ENCODE measurements around the gene ALPK3. TPM values are rescaled to one million over a fixed set of nuclear protein-coding genes. Genes with fewer than 3 reads are reported as not detected.

Gene ALPK3
- total RNA-seq, 1 donor from 2014 or later = 94.2 TPM

GRCh38 chr15:84883466-84883865 is 66.3 kb downstream of the ALPK3 start:
- Mint-ChIP-seq H3K27ac (ENCODE audit: unreplicated experiment) (no peak overlapping the region), H3K36me3 (ENCODE audit: low read depth, unreplicated experiment) (no peaks in the 10 kb centered on the region), H3K4me1 (ENCODE audit: unreplicated experiment) (peaks cover under 1% of the 10 kb centered on the region), H3K4me3 (ENCODE audit: unreplicated experiment) (no peak overlapping the region), H3K9me3 (ENCODE audit: unreplicated experiment) (no peaks in the 10 kb centered on the region), H3K27me3 (ENCODE audit: unreplicated experiment) (peaks cover 4% of the 10 kb centered on the region)
- no peak for TF ChIP-seq CTCF (IDR thresholded peaks at IDR 0.05; ENCODE audit: unreplicated experiment)
- no peak for DNase-seq (ENCODE audit: low spot score)

GRCh38 chr15:84883916-84884781 is 67.0 kb downstream of the ALPK3 start, which contains the start of gene SLC28A1:
Gene SLC28A1 (plus strand): TSS chr15:84884662. CDS start chr15:84887761, 3,099 bp downstream.
- no peak for TF ChIP-seq CTCF (IDR thresholded peaks at IDR 0.05; ENCODE audit: unreplicated experiment)
- H3K4me3 Mint-ChIP-seq (ENCODE audit: unreplicated experiment) = no peak within 1 kb of the TSS
- no peaks in the 10 kb centered on the region for H3K36me3 Mint-ChIP-seq (ENCODE audit: low read depth, unreplicated experiment)
- no peaks in the 10 kb centered on the region for H3K4me1 Mint-ChIP-seq (ENCODE audit: unreplicated experiment)
- H3K27me3 Mint-ChIP-seq (ENCODE audit: unreplicated experiment) = peaks cover 4% of the 10 kb centered on the region
- DNase-seq (ENCODE audit: low spot score) = no peak
- H3K9me3 Mint-ChIP-seq (ENCODE audit: unreplicated experiment) = no peaks in the 10 kb centered on the region
- H3K27ac Mint-ChIP-seq (ENCODE audit: unreplicated experiment) = no peak within 1 kb of the TSS

DNA sequence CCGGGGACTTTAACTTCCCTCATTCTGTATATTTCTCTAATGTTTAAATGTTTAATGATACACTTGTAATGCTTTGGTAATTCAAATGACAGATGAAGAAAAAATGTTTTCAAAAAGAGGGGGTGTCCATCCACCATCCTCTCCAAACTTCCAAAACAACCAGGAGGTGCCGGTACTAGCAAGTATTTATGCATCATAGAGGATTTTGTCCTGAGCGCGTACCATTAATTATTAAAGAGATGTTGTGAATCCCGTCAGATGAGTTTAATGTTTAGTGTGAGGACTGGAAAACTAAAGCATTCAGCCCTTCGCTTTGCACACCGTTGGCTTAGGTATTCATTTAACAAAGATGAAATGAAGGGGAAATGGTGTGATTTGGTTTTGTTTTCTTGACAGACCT is 68.6 kb downstream of the ALPK3 start:
- Mint-ChIP-seq H3K9me3 (ENCODE audit: unreplicated experiment) (no peaks in the 10 kb centered on the region), H3K27me3 (ENCODE audit: unreplicated experiment) (peaks cover 2% of the 10 kb centered on the region), H3K4me3 (ENCODE audit: unreplicated experiment) (no peak overlapping the region), H3K27ac (ENCODE audit: unreplicated experiment) (no peak overlapping the region), H3K36me3 (ENCODE audit: low read depth, unreplicated experiment) (no peaks in the 10 kb centered on the region), H3K4me1 (ENCODE audit: unreplicated experiment) (no peaks in the 10 kb centered on the region)
- TF ChIP-seq CTCF (IDR thresholded peaks at IDR 0.05; ENCODE audit: unreplicated experiment) = no peak
- DNase-seq (ENCODE audit: low spot score) = no peak

GRCh38 chr15:84886211-84886983 is 69.2 kb downstream of the ALPK3 start:
- Mint-ChIP-seq H3K27ac (ENCODE audit: unreplicated experiment) (no peak overlapping the region), H3K4me1 (ENCODE audit: unreplicated experiment) (no peaks in the 10 kb centered on the region), H3K4me3 (ENCODE audit: unreplicated experiment) (no peak overlapping the region), H3K27me3 (ENCODE audit: unreplicated experiment) (peaks cover 6% of the 10 kb centered on the region), H3K36me3 (ENCODE audit: low read depth, unreplicated experiment) (no peaks in the 10 kb centered on the region), H3K9me3 (ENCODE audit: unreplicated experiment) (no peaks in the 10 kb centered on the region)
- no peak for TF ChIP-seq CTCF (IDR thresholded peaks at IDR 0.05; ENCODE audit: unreplicated experiment)
- DNase-seq (ENCODE audit: low spot score) = no peak

- no peaks in the 10 kb centered on the region for H3K36me3 Mint-ChIP-seq (ENCODE audit: low read depth, unreplicated experiment)
- TF ChIP-seq CTCF (IDR thresholded peaks at IDR 0.05; ENCODE audit: unreplicated experiment) = no peak
- H3K27me3 Mint-ChIP-seq (ENCODE audit: unreplicated experiment) = peaks cover 10% of the 10 kb centered on the region
- H3K4me1 Mint-ChIP-seq (ENCODE audit: unreplicated experiment) = no peaks in the 10 kb centered on the region
- H3K27ac Mint-ChIP-seq (ENCODE audit: unreplicated experiment) = no peak overlapping the region
- H3K4me3 Mint-ChIP-seq (ENCODE audit: unreplicated experiment) = no peak overlapping the region
- no peak for DNase-seq (ENCODE audit: low spot score)
- H3K9me3 Mint-ChIP-seq (ENCODE audit: unreplicated experiment) = no peaks in the 10 kb centered on the region
These were observed 69.8 kb downstream of the ALPK3 start for GRCh38 chr15:84886984-84887299.

Measured in endothelial cell (in vitro differentiated cells).